CD8-positive, alpha-beta memory T cell (primary cell): ENCODE data around the gene MNDA. TPM values are rescaled to one million over a fixed set of nuclear protein-coding genes. Genes with fewer than 3 reads are reported as not detected.

Source experiments
- polyA plus RNA-seq: library from polyadenylated mRNA; unstranded; fragments of 300-500 nt; fragmentation: Illumina TruSeq; gene quantifications from one replicate; pipeline ENCODE4 v1.2.3, GENCODE V29; 2021
- total RNA-seq, 2 experiments: library from RNA; stranded (reverse); gene quantifications; one replicate each; pipeline ENCODE4 v1.2.3, GENCODE V29; 2021

Gene MNDA
- total and polyA plus RNA-seq, 3 experiments from 2014 or later: 0.22 to 0.59 (median 0.39) TPM

Other genes starting within 250 kb of the MNDA start
- not detected for gene OR10Z1, start 226.1 kb upstream of the MNDA start, total RNA-seq
- not detected for gene OR10Z1, start 226.1 kb upstream of the MNDA start, polyA plus RNA-seq
- gene SPTA1, start 144.6 kb upstream of the MNDA start, total RNA-seq: not detected
- not detected for gene SPTA1, start 144.6 kb upstream of the MNDA start, polyA plus RNA-seq
- gene OR6K2, start 130.7 kb upstream of the MNDA start, total RNA-seq: not detected
- gene OR6K2, start 130.7 kb upstream of the MNDA start, polyA plus RNA-seq: not detected
- not detected for gene OR6K3, start 110.6 kb upstream of the MNDA start, total RNA-seq
- not detected for gene OR6K3, start 110.6 kb upstream of the MNDA start, polyA plus RNA-seq
- not detected for gene OR6K6, start 76.6 kb upstream of the MNDA start, total RNA-seq
- not detected for gene OR6K6, start 76.6 kb upstream of the MNDA start, polyA plus RNA-seq
- gene OR6N1, start 59.2 kb upstream of the MNDA start, total RNA-seq: not detected
- not detected for gene OR6N1, start 59.2 kb upstream of the MNDA start, polyA plus RNA-seq
- not detected for gene OR6N2, start 50.1 kb upstream of the MNDA start, total RNA-seq
- not detected for gene OR6N2, start 50.1 kb upstream of the MNDA start, polyA plus RNA-seq
- 10 to 100 TPM; 23.9 to 24.2 TPM for gene PYHIN1, start 100.2 kb downstream of the MNDA start, total RNA-seq
- 110 TPM for gene PYHIN1, start 100.2 kb downstream of the MNDA start, polyA plus RNA-seq
- 100 to 1,000 TPM; 175 to 186 TPM for gene IFI16, start 178.6 kb downstream of the MNDA start, total RNA-seq
- 126 TPM for gene IFI16, start 178.6 kb downstream of the MNDA start, polyA plus RNA-seq
- gene AIM2, start 245.4 kb downstream of the MNDA start, total RNA-seq: 10 to 100 TPM; 41.1 to 42.3 TPM
- gene AIM2, start 245.4 kb downstream of the MNDA start, polyA plus RNA-seq: 3.7 TPM